Small intestine (tissue), 7 donors: ENCODE results near the gene TMEM143. TPM values are rescaled to one million over a fixed set of nuclear protein-coding genes. Genes with fewer than 3 reads are reported as not detected.

ENCODE experiments used
- DNase-seq, 2 donors: peaks; one replicate each; pipeline versions ENCODE4 v3.0.0 to v3.0.0-alpha.2; 2013
- FAIRE-seq: peaks from 2 replicates; lab custom pipeline; 2012; peaks lifted over from hg19 to GRCh38; lab: Jason Lieb, UNC
- H3K27ac ChIP-seq, 3 donors: one replicate each; pipeline ENCODE4 v1.5.1; 2013; ENCODE audit warnings: low read length in 2 of 3, mild to moderate bottlenecking in 2 of 3, control low read depth in 1 of 3, inconsistent platforms in 1 of 3, low read depth in 1 of 3, moderate library complexity in 1 of 3
- H3K27me3 ChIP-seq, 3 donors: one replicate each; pipeline ENCODE4 v1.6.1; 2013; ENCODE audit warnings: low read length in 3 of 3, inconsistent platforms in 1 of 3; ENCODE audit not compliant: control insufficient read depth in 3 of 3, insufficient read depth in 3 of 3
- H3K36me3 ChIP-seq, 3 donors: one replicate each; pipeline ENCODE4 v1.6.1; 2013; ENCODE audit warnings: low read length in 3 of 3, inconsistent platforms in 1 of 3, low read depth in 1 of 3, mild to moderate bottlenecking in 1 of 3, moderate library complexity in 1 of 3; ENCODE audit not compliant: control insufficient read depth in 3 of 3, insufficient read depth in 2 of 3
- H3K4me1 ChIP-seq, 3 donors: one replicate each; pipeline ENCODE4 v1.6.1; 2013; ENCODE audit warnings: low read length in 2 of 3, inconsistent platforms in 1 of 3, low read depth in 1 of 3, mild to moderate bottlenecking in 1 of 3, moderate library complexity in 1 of 3; ENCODE audit not compliant: control insufficient read depth in 3 of 3, insufficient read depth in 2 of 3
- H3K4me3 ChIP-seq, 3 donors: one replicate each; pipeline ENCODE4 v1.5.1; 2013; ENCODE audit warnings: low read length in 3 of 3, control low read depth in 1 of 3, inconsistent platforms in 1 of 3, low read depth in 1 of 3, mild to moderate bottlenecking in 1 of 3, moderate library complexity in 1 of 3
- H3K9me3 ChIP-seq, 2 donors: one replicate each; pipeline ENCODE4 v1.6.1; 2013; ENCODE audit warnings: low read depth in 1 of 2, low read length in 1 of 2; ENCODE audit not compliant: control insufficient read depth in 2 of 2, insufficient read depth in 1 of 2
- whole genome bisulfite sequencing, 3 donors: extraction: QIAGEN DNeasy Blood & Tissue Kit; methylation state at CpG; one replicate each; pipeline ENCODE4 v1.1.7; 2013; 5-methylcytosine and 5-hydroxymethylcytosine counted together
- polyA plus RNA-seq, 4 donors: library from polyadenylated mRNA; stranded (reverse) in 3 of 4; unstranded in 1 of 4; fragments of 200-250 nt in 3 of 4; fragments of 120-200 nt in 1 of 4; gene quantifications; one replicate each; pipeline versions ENCODE4 v1.2.1 to v1.2.3, GENCODE V29; 2013
- donor health status: healthy with polysubstance abuse.
- donor health status: control.
- donor health status: control.
- donor health status: Bipolar disorder and iron deficiency.
- donor health status: healthy.

TMEM143 gene
- polyA plus RNA-seq, 4 donors: 5.9 to 13.2 (median 10.6) TPM

GRCh38 chr19:48398375-48399235 lies 34.9 kb upstream of the TMEM143 start:
- Histone ChIP-seq H3K27ac (peak overlapping the region in 1 of 3 donors; percentile 85), H3K27me3 (peaks cover 5 to 45% (median 22%) of the 10 kb centered on the region in 3 donors), H3K4me1 (peaks cover 0 to 33% (median 2%) of the 10 kb centered on the region in 3 donors), H3K4me3 (peak overlapping the region in 2 of 3 donors; percentile 32 to 59), H3K36me3 (no peaks in the 10 kb centered on the region), H3K9me3 (no peaks in the 10 kb centered on the region)
- FAIRE-seq: no peak
- 6 to 7% (median 6%) methylated on average over 64 to 104 of the region's 104 CpGs for WGBS, 3 donors
- peak; percentile 79 to 88 for DNase-seq

GRCh38 chr19:48398102-48398374 lies 34.3 kb upstream of the TMEM143 start:
- no peak overlapping the region for H3K27ac ChIP-seq
- no peak for FAIRE-seq
- WGBS, 3 donors: 1 to 4% (median 3%) methylated on average over 17 of the region's 17 CpGs
- H3K4me3 ChIP-seq: peak overlapping the region in 2 of 3 donors; percentile 32 to 59
- H3K9me3 ChIP-seq: no peaks in the 10 kb centered on the region
- peaks cover 5 to 51% (median 22%) of the 10 kb centered on the region in 3 donors for H3K27me3 ChIP-seq
- H3K36me3 ChIP-seq: no peaks in the 10 kb centered on the region
- peaks cover 0 to 33% (median 2%) of the 10 kb centered on the region in 3 donors for H3K4me1 ChIP-seq
- no peak for DNase-seq

- Histone ChIP-seq H3K36me3 (no peaks in the 10 kb centered on the region), H3K27me3 (peaks cover 5 to 56% (median 22%) of the 10 kb centered on the region in 3 donors), H3K9me3 (no peaks in the 10 kb centered on the region), H3K27ac (no peak overlapping the region), H3K4me3 (peak overlapping the region in 2 of 3 donors; percentile 32 to 59), H3K4me1 (peaks cover 0 to 33% (median 2%) of the 10 kb centered on the region in 3 donors)
- WGBS, 3 donors: 41 to 52% (median 42%) methylated on average over 22 of the region's 22 CpGs
- DNase-seq: no peak
- FAIRE-seq: no peak
These were observed 33.7 kb upstream of the TMEM143 start for GRCh38 chr19:48397263-48398101.

GRCh38 chr19:48396824-48397176 lies 33.1 kb upstream of the TMEM143 start:
- Histone ChIP-seq H3K4me3 (no peak overlapping the region), H3K36me3 (no peaks in the 10 kb centered on the region), H3K27ac (no peak overlapping the region), H3K27me3 (peaks cover 5 to 58% (median 22%) of the 10 kb centered on the region in 3 donors), H3K9me3 (no peaks in the 10 kb centered on the region), H3K4me1 (peaks cover 0 to 33% (median 2%) of the 10 kb centered on the region in 3 donors)
- DNase-seq: no peak
- WGBS, 3 donors: 29 to 46% (median 43%) methylated on average over 2 of the region's 2 CpGs
- no peak for FAIRE-seq

- Histone ChIP-seq H3K36me3 (no peaks in the 10 kb centered on the region), H3K4me1 (peaks cover 0 to 33% (median 2%) of the 10 kb centered on the region in 3 donors), H3K27ac (no peak overlapping the region), H3K4me3 (no peak overlapping the region), H3K27me3 (peaks cover 5 to 58% (median 22%) of the 10 kb centered on the region in 3 donors), H3K9me3 (no peaks in the 10 kb centered on the region)
- no peak for FAIRE-seq
- 27 to 49% (median 41%) methylated on average over 22 to 24 of the region's 24 CpGs for WGBS, 3 donors
- DNase-seq: peak; percentile 53 to 61
These were observed 32.5 kb upstream of the TMEM143 start for GRCh38 chr19:48396016-48396823.

- DNase-seq: no peak
- no peaks in the 10 kb centered on the region for H3K9me3 ChIP-seq
- WGBS, 3 donors: 16 to 31% (median 17%) methylated on average over 9 of the region's 9 CpGs
- H3K27me3 ChIP-seq: peaks cover 5 to 58% (median 22%) of the 10 kb centered on the region in 3 donors
- no peak overlapping the region for H3K27ac ChIP-seq
- H3K4me3 ChIP-seq: no peak overlapping the region
- FAIRE-seq: no peak
- peaks cover 0 to 33% (median 2%) of the 10 kb centered on the region in 3 donors for H3K4me1 ChIP-seq
- H3K36me3 ChIP-seq: no peaks in the 10 kb centered on the region
These were observed 31.8 kb upstream of the TMEM143 start for GRCh38 chr19:48395499-48395898.

GRCh38 chr19:48395170-48395455 lies 31.4 kb upstream of the TMEM143 start:
- Histone ChIP-seq H3K4me1 (peaks cover 0 to 30% (median 4%) of the 10 kb centered on the region in 3 donors), H3K4me3 (no peak overlapping the region), H3K27ac (no peak overlapping the region), H3K36me3 (no peaks in the 10 kb centered on the region), H3K9me3 (no peaks in the 10 kb centered on the region), H3K27me3 (peaks cover 5 to 58% (median 22%) of the 10 kb centered on the region in 3 donors)
- no peak for DNase-seq
- FAIRE-seq: no peak
- 4 to 14% (median 10%) methylated on average over 6 of the region's 6 CpGs for WGBS, 3 donors
